ENCODE results near the gene RAB3IP. TPM values are rescaled to one million over a fixed set of nuclear protein-coding genes. Genes with fewer than 3 reads are reported as not detected.
"Not testable (repeated sequence)": the region's sequence is repeated elsewhere in the genome, so short reads cannot be mapped to it uniquely, and the experiment has no call there.

Gene RAB3IP
- total and polyA plus RNA-seq, 9 donors, result 3.9 to 31.7 (median 6.7) TPM

GRCh38 chr12:69779928-69780327 is 41.3 kb downstream of the RAB3IP start:
- H3K27me3 ChIP-seq, result no peaks in the 10 kb centered on the region
- no peaks in the 10 kb centered on the region for H3K4me1 ChIP-seq (ENCODE audit: insufficient read depth)
- H3K9me3 ChIP-seq, result no peaks in the 10 kb centered on the region
- WGBS, 3 donors, result 51 to 63% (median 59%) methylated on average over 7 of the region's 7 CpGs
- H3K36me3 ChIP-seq, result no peaks in the 10 kb centered on the region
- TF ChIP-seq CTCF (IDR thresholded peaks at IDR 0.05) (no peak), POLR2A (IDR thresholded peaks at IDR 0.05) (no peak), EP300 (IDR thresholded peaks at IDR 0.05) (no peak)
- DNase-seq, result no peak
- no peak overlapping the region for H3K4me3 ChIP-seq
- intact Hi-C loops (cut with DNase I), result no loop called here
- no peak overlapping the region for H3K27ac ChIP-seq

DNA sequence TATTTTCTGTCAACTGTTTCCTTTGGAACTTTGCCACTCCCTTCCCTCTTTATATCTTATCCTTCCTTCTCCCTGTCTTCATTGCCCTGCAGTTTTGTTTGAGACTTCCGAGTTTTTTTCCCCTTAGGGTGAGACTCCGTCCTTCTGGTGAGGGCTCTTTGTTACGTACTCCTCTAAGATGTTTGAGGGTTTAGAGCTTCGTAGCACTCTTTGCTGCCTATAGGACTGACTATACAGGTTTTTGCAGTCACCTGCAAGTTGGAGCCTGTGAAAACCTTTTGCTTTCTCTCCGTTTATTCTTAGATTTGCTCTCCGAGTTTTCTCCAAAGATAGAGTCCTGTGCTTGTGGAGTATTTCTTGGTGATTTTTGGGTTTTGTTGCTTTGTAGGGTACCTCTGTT is 44.7 kb downstream of the RAB3IP start:
- no peak for DNase-seq
- WGBS, 3 donors, result 86 to 92% (median 89%) methylated on average over 6 of the region's 6 CpGs
- no peaks in the 10 kb centered on the region for H3K9me3 ChIP-seq
- intact Hi-C loops (cut with DNase I), result no loop called here
- H3K4me1 ChIP-seq (ENCODE audit: insufficient read depth), result no peaks in the 10 kb centered on the region
- H3K4me3 ChIP-seq, result no peak overlapping the region
- TF ChIP-seq POLR2A (IDR thresholded peaks at IDR 0.05), result no peak
- no peak for TF ChIP-seq EP300 (IDR thresholded peaks at IDR 0.05)
- no peak for TF ChIP-seq CTCF (IDR thresholded peaks at IDR 0.05)
- H3K36me3 ChIP-seq, result no peaks in the 10 kb centered on the region
- no peaks in the 10 kb centered on the region for H3K27me3 ChIP-seq
- H3K27ac ChIP-seq, result no peak overlapping the region

DNA sequence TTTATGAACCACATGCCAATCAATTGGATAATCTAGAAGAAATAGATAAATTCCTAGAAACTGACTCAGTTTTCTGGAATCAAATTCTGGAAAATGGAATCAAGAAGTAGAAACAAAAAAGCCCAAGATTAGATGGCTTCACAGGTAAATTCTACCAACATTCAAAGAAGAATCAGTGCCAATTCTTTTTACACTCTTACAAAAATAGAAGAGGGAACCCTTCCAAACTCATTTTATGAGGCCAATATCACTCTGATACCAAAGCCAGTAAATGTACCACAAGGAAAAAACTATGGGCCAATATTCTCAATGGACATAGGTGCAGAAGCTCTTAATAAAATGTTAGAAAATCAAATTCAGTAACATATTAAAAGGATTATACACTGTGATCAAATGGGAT is 50.7 kb downstream of the RAB3IP start:
- TF ChIP-seq EP300 (IDR thresholded peaks at IDR 0.05), result no peak
- TF ChIP-seq CTCF (IDR thresholded peaks at IDR 0.05), result no peak
- TF ChIP-seq POLR2A (IDR thresholded peaks at IDR 0.05), result no peak
- intact Hi-C loops (cut with DNase I), result no loop called here
- Histone ChIP-seq H3K27ac (no peak overlapping the region), H3K36me3 (no peaks in the 10 kb centered on the region), H3K9me3 (peaks cover 0 to 2% of the 10 kb centered on the region in 2 donors), H3K27me3 (no peaks in the 10 kb centered on the region), H3K4me3 (no peak overlapping the region), H3K4me1 (ENCODE audit: insufficient read depth) (no peaks in the 10 kb centered on the region)
- no peak for DNase-seq

GRCh38 chr12:69792533-69792932 is 53.9 kb downstream of the RAB3IP start:
- Histone ChIP-seq H3K4me3 (no peak overlapping the region), H3K4me1 (ENCODE audit: insufficient read depth) (no peaks in the 10 kb centered on the region), H3K9me3 (peaks cover 0 to 2% of the 10 kb centered on the region in 2 donors), H3K36me3 (no peaks in the 10 kb centered on the region), H3K27ac (no peak overlapping the region), H3K27me3 (no peaks in the 10 kb centered on the region)
- 83 to 92% (median 88%) methylated on average over 2 of the region's 2 CpGs for WGBS, 3 donors
- intact Hi-C loops (cut with DNase I), result no loop called here
- no peak for TF ChIP-seq CTCF (IDR thresholded peaks at IDR 0.05)
- TF ChIP-seq POLR2A (IDR thresholded peaks at IDR 0.05), result no peak
- TF ChIP-seq EP300 (IDR thresholded peaks at IDR 0.05), result no peak
- DNase-seq, result no peak

DNA sequence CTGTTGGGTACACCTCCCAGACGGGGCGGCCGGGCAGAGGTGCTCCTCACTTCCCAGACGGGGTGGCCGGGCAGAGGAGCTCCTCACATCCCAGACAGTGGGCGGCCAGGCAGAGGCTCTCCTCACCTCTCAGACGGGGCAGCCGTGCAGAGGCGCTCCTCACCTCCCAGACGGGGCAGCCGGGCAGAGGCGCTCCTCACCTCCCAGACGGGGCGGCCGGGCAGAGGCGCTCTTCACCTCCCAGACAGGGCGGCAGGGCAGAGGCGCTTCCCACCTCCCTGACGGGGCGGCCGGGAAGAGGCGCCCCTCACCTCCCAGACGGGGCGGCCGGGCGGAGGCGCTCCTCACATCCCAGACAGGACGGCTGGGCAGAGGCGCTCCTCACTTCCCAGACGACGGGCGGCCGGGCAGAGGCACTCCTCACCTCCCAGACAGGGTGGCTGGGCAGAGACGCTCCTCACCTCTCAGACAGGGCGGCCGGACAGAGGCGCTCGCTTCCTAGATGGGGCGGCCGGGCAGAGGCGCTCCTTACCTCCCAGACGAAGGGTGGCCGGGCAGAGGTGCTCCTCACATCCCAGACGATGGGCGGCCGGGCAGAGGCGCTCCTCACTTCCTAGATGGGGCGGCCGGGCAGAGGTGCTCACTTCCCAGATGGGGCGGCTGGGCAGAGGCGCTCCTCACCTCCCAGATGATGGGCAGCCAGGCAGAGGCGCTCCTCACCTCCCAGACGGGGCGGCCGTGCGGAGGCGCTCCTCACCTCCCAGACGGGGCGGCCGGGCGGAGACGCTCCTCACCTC is 68.6 kb downstream of the RAB3IP start:
- WGBS, 3 donors, result 91 to 97% (median 93%) methylated on average over 62 of the region's 62 CpGs
- H3K27me3 ChIP-seq; H3K4me1 ChIP-seq (ENCODE audit: insufficient read depth); H3K27ac ChIP-seq; intact Hi-C loops (cut with DNase I); H3K36me3 ChIP-seq; H3K4me3 ChIP-seq; H3K9me3 ChIP-seq; DNase-seq: not testable (repeated sequence)
